ENCODE data around the gene NID1. TPM values are rescaled to one million over a fixed set of nuclear protein-coding genes. Genes with fewer than 3 reads are reported as not detected.

The NID1 gene
- total and polyA plus RNA-seq, 2 of the 4 experiments (the other 2 are of a cell fraction), result 21.9 to 83.3 TPM

GRCh38 chr1:235943581-235944114 lies 121.2 kb downstream of the NID1 start:
- TF ChIP-seq CTCF (conservative IDR thresholded peaks at IDR 0.05; ENCODE audit: low read depth, low read length) (no peak), CEBPB (IDR thresholded peaks at IDR 0.05; ENCODE audit: low read depth, low read length) (no peak), FOS (IDR thresholded peaks at IDR 0.05; ENCODE audit: low read depth, low read length) (peak; percentile 94), RAD21 (IDR thresholded peaks at IDR 0.05; ENCODE audit: low read length) (peak; percentile 4; the same call in 1 of the 2 replicates), MXI1 (IDR thresholded peaks at IDR 0.05; ENCODE audit: borderline replicate concordance, low read depth, low read length) (peak; percentile 50; the same call in 1 of the 2 replicates), MAZ (IDR thresholded peaks at IDR 0.05; ENCODE audit: borderline replicate concordance, low read depth, low read length) (peak; percentile 26; the same call in 1 of the 2 replicates), BHLHE40 (IDR thresholded peaks at IDR 0.05; ENCODE audit: low read depth, low read length) (peak; percentile 74; the same call in 1 of the 2 replicates), USF2 (IDR thresholded peaks at IDR 0.05; ENCODE audit: low read depth, low read length) (0 out of 2 replicates have a peak, but pooled peaks have one; percentile 5), SMC3 (IDR thresholded peaks at IDR 0.05; ENCODE audit: low read depth, low read length) (0 out of 2 replicates have a peak, but pooled peaks have one; percentile 10), MAFK (IDR thresholded peaks at IDR 0.05; ENCODE audit: low read depth, low read length) (no peak), ELK1 (IDR thresholded peaks at IDR 0.05; ENCODE audit: borderline replicate concordance, low read depth, low read length) (no peak)
- Histone ChIP-seq H3K14ac (replicated peaks; ENCODE audit: low read depth, low read length) (peak overlapping the region; percentile 77), H2AFZ (replicated peaks; ENCODE audit: low read length, poor library complexity) (peak overlapping the region; percentile 81), H3K18ac (ENCODE audit: low read depth, low read length) (peak overlapping the region; percentile 88), H2BK15ac (ENCODE audit: low read depth, low read length) (peak overlapping the region; percentile 27; the same call in 2 of the 3 replicates), H2BK5ac (ENCODE audit: low read depth, low read length, poor library complexity, severe bottlenecking) (peak overlapping the region; percentile 92), H3K9ac (ENCODE audit: low read depth, low read length) (no peak overlapping the region), H2AK5ac (ENCODE audit: low read depth, low read length) (peak overlapping the region; percentile 77), H2AK9ac (replicated peaks; ENCODE audit: low read depth, low read length, poor library complexity) (peak overlapping the region; percentile 49), H3K4me3 (ENCODE audit: insufficient read depth, low read depth, low read length) (no peak overlapping the region), H3K9me3 (ENCODE audit: control insufficient read depth, insufficient read depth, low read length) (peaks cover 5% of the 10 kb centered on the region), H3K4me2 (ENCODE audit: low read depth, low read length) (peak overlapping the region; percentile 26; the same call in 1 of the 2 replicates), H2BK20ac (ENCODE audit: low read depth, low read length) (peak overlapping the region; percentile 89), H3K9me1 (ENCODE audit: insufficient read depth, low read length) (peaks cover 16% of the 10 kb centered on the region), H3K23ac (ENCODE audit: low read depth, low read length) (peak overlapping the region; percentile 91), H3K79me1 (ENCODE audit: low read depth in 1 of 2, low read length in 2 of 2) (no peaks in the 10 kb centered on the region), H4K8ac (ENCODE audit: low read depth in 2 of 2, low read length in 2 of 2) (peak overlapping the region in 1 of 2 experiments; percentile 80; a peak in 2 of 4 replicates), H4K5ac (ENCODE audit: low read depth, low read length) (peak overlapping the region; percentile 57), H4K91ac (ENCODE audit: insufficient read depth, low read depth, low read length) (peak overlapping the region; percentile 91), H4K20me1 (ENCODE audit: insufficient read depth, low read length) (no peaks in the 10 kb centered on the region), H3K27ac (ENCODE audit: insufficient read depth, low read length) (peak overlapping the region; percentile 16), H3K4ac (ENCODE audit: low read depth, low read length) (peak overlapping the region; percentile 93), H3K27me3 (ENCODE audit: control insufficient read depth, insufficient read depth, low read length) (peaks cover 5% of the 10 kb centered on the region), H2BK120ac (ENCODE audit: low read depth, low read length) (peak overlapping the region; percentile 92), H3K56ac (ENCODE audit: extremely low read depth, insufficient read depth, low read length) (no peak overlapping the region), H3K36me3 (ENCODE audit: control insufficient read depth, insufficient read depth, low read length) (no peaks in the 10 kb centered on the region), H3K4me1 (ENCODE audit: control insufficient read depth, insufficient read depth, low read length) (peaks cover 12% of the 10 kb centered on the region)
- dilution Hi-C loops (cut with HindIII; ENCODE audit: low sequenced_read_pairs, unreplicated experiment), result no loop called here
- CTCF ChIA-PET, result interaction anchor here (0.7 to 3.2 kb wide), 2 partner anchors 28 to 204 kb away, joined by 4 to 10 read pairs; no protein-coding TSS in a partner anchor
- BruUV-seq (replicated peaks), result no TSS peak
- WGBS, 2 experiments (ENCODE audit: extremely low coverage in 2 of 2, insufficient read length in 1 of 2), result 28% methylated on average over 9 of the region's 9 CpGs; no CpG with 5 or more reads in 1 of the 2 experiments
- in situ Hi-C loops (cut with MboI; ENCODE audit: low sequenced_read_pairs), result no loop called here
- POLR2A ChIA-PET (ENCODE audit: unreplicated experiment), result no interaction called here
- DNase-seq, result peak; percentile 100
- ATAC-seq (ENCODE audit: low read depth), result peak; percentile 94
- intact Hi-C loops (cut with micrococcal nuclease), result no loop called here
